Measurements from ENCODE around the gene CCNL1. TPM values are rescaled to one million over a fixed set of nuclear protein-coding genes. Genes with fewer than 3 reads are reported as not detected.

The CCNL1 gene
- total and polyA plus RNA-seq, 2 of the 8 experiments (the other 6 are each of a cell fraction or from before 2014, with no cell fraction given) = 64.5 to 68.6 TPM

- WGBS, 2 experiments (ENCODE audit: extremely low coverage in 1 of 2, insufficient coverage in 1 of 2, insufficient read length in 1 of 2, insufficient replicate concordance in 2 of 2, low coverage in 1 of 2, low lambda C conversion rate in 2 of 2, missing lambda C conversion rate in 1 of 2) = 93% methylated on average over 4 of the region's 4 CpGs; no CpG with 5 or more reads in 1 of the 2 experiments
- Histone ChIP-seq H2BK120ac (replicated peaks; ENCODE audit: low read depth, low read length) (no peak overlapping the region), H2BK20ac (ENCODE audit: low read length) (no peak overlapping the region), H3K27ac (ENCODE audit: low read depth, low read length) (no peak overlapping the region), H4K8ac (ENCODE audit: extremely low read depth, insufficient read depth, low read length) (no peak overlapping the region), H3K4me3 (ENCODE audit: extremely low read depth in 1 of 4, insufficient read depth in 2 of 4, low read depth in 3 of 4, low read length in 4 of 4) (no peak overlapping the region), H4K91ac (replicated peaks; ENCODE audit: insufficient read length, low read length) (no peak overlapping the region), H3K9ac (replicated peaks in 1 of 4; ENCODE audit: extremely low read depth in 1 of 4, low read depth in 3 of 4, low read length in 3 of 4) (no peak overlapping the region), H2BK15ac (ENCODE audit: low read length) (no peak overlapping the region), H3K4ac (replicated peaks; ENCODE audit: insufficient read length, low read depth, low read length) (no peak overlapping the region), H3K27me3 (replicated peaks in 1 of 4; ENCODE audit: control insufficient read depth in 3 of 4, extremely low read depth in 1 of 4, insufficient read depth in 3 of 4, low read length in 3 of 4) (no peaks in the 10 kb centered on the region; a peak in 1 of 7 replicates), H3K56ac (replicated peaks; ENCODE audit: insufficient read length, low read depth, low read length) (no peak overlapping the region), H2BK12ac (ENCODE audit: low read depth, low read length) (no peak overlapping the region), H3K14ac (ENCODE audit: insufficient read length) (no peak overlapping the region), H2BK5ac (ENCODE audit: low read depth, low read length) (no peak overlapping the region), H3K23me2 (ENCODE audit: low read depth, low read length) (no peaks in the 10 kb centered on the region; the same call in 1 of the 2 replicates), H3K9me3 (ENCODE audit: insufficient read depth in 2 of 2, low read depth in 1 of 2, low read length in 1 of 2) (no peaks in the 10 kb centered on the region), H2AK5ac (ENCODE audit: low read depth, low read length) (no peak overlapping the region), H2AFZ (ENCODE audit: low read length) (no peak overlapping the region), H3K4me1 (replicated peaks in 1 of 4; ENCODE audit: control insufficient read depth in 3 of 4, insufficient read depth in 4 of 4, low read length in 3 of 4) (no peaks in the 10 kb centered on the region; a peak in 1 of 7 replicates), H3K18ac (ENCODE audit: extremely low read depth, low read length) (no peak overlapping the region), H3K36me3 (ENCODE audit: control insufficient read depth in 2 of 4, insufficient read depth in 4 of 4, low read length in 3 of 4) (no peaks in the 10 kb centered on the region), H4K5ac (ENCODE audit: insufficient read length, low read depth, low read length) (no peak overlapping the region), H3K23ac (ENCODE audit: insufficient read length) (no peak overlapping the region), H4K20me1 (replicated peaks in 1 of 2; ENCODE audit: control insufficient read depth in 1 of 2, insufficient read depth in 2 of 2, low read length in 2 of 2) (no peaks in the 10 kb centered on the region), H3K79me1 (ENCODE audit: low read depth, low read length) (no peaks in the 10 kb centered on the region), H3K4me2 (ENCODE audit: insufficient read depth in 1 of 2, low read depth in 2 of 2, low read length in 2 of 2) (no peak overlapping the region), H3K79me2 (ENCODE audit: control insufficient read depth in 1 of 2, insufficient read depth in 2 of 2, low read length in 2 of 2) (no peaks in the 10 kb centered on the region)
- TF ChIP-seq CHD1 (IDR thresholded peaks at IDR 0.05; ENCODE audit: low read depth, low read length) = no peak
- TF ChIP-seq ASH2L (IDR thresholded peaks at IDR 0.05; ENCODE audit: low read length) = no peak
- no peak for DNase-seq (ENCODE audit: low read depth in 1 of 2, low spot score in 2 of 2)
- ChIA-PET POLR2A (ENCODE audit: partially characterized antibody) (no interaction called here), CTCF (ENCODE audit: partially characterized antibody) (interaction anchor here (0.6 to 56.4 kb wide), 4 partner anchors 11 to 1302 kb away, joined by 3 to 1014 read pairs (median 509); no protein-coding TSS in a partner anchor)
- no peak for FAIRE-seq
Observed at GRCh38 chr3:157117875-157118654, 41.9 kb downstream of the CCNL1 start.
